GM18505 (cell line): Measurements from ENCODE around the gene HOXD3.

Experiments
- ATAC-seq: cut with Tn5 transposase; IDR thresholded peaks from one replicate; pipeline ENCODE4 v1.9.1; 2021; ENCODE audit not compliant: unreplicated experiment
- POLR2A ChIP-seq: IDR thresholded peaks from 4 replicates; pipeline ENCODE4 v1.6.1; 2011; ENCODE audit warnings: borderline replicate concordance; ENCODE audit not compliant: insufficient read depth, insufficient read length; ENCODE audit errors: extremely low read depth

The HOXD3 gene

GRCh38 chr2:176152350-176153181, 4.5 kb upstream of the HOXD3 start:
- no peak for TF ChIP-seq POLR2A
- ATAC-seq: no peak

- no peak for TF ChIP-seq POLR2A
- ATAC-seq: no peak
These were observed 2.4 kb upstream of the HOXD3 start for GRCh38 chr2:176154576-176155252.

- no peak for ATAC-seq
- TF ChIP-seq POLR2A: no peak
These were observed 1.6 kb upstream of the HOXD3 start for GRCh38 chr2:176155356-176156044.

GRCh38 chr2:176156301-176156806, 753 bp upstream of the HOXD3 start:
- no peak for ATAC-seq
- no peak for TF ChIP-seq POLR2A

- TF ChIP-seq POLR2A: no peak
- no peak for ATAC-seq
These were observed 535 bp downstream of the HOXD3 start for GRCh38 chr2:176157499-176158185.

- ATAC-seq: no peak
- TF ChIP-seq POLR2A: no peak
These were observed 1.1 kb downstream of the HOXD3 start for GRCh38 chr2:176158186-176158591.

- TF ChIP-seq POLR2A: no peak
- no peak for ATAC-seq
These were observed 2.0 kb downstream of the HOXD3 start for GRCh38 chr2:176158855-176159662.

- no peak for TF ChIP-seq POLR2A
- ATAC-seq: no peak
These were observed 2.6 kb downstream of the HOXD3 start for GRCh38 chr2:176159663-176160250.

GRCh38 chr2:176160251-176160985, 3.3 kb downstream of the HOXD3 start:
- ATAC-seq: no peak
- TF ChIP-seq POLR2A: no peak

- no peak for ATAC-seq
- TF ChIP-seq POLR2A: no peak
These were observed 4.1 kb downstream of the HOXD3 start for GRCh38 chr2:176160986-176161824.
